GM23338 (cell line): ENCODE measurements around the gene ZNF184. TPM values are rescaled to one million over a fixed set of nuclear protein-coding genes. Genes with fewer than 3 reads are reported as not detected.

ENCODE experiments used
- ATAC-seq: fragments of 200-7000 bp; cut with Tn5 transposase; 3 replicates; pipeline ENCODE4 v1.9.1; 2020
- DNase-seq: peaks from one replicate; pipeline ENCODE4 v3.0.0-alpha.2; 2015; ENCODE audit warnings: low spot score
- H2AFZ ChIP-seq: fragments of 200-600 bp; sonication (generic); 2 replicates; pipeline ENCODE4 v1.8.0; 2016; ENCODE audit warnings: antibody characterized with exemption, mild to moderate bottlenecking, moderate library complexity
- H3F3A ChIP-seq: fragments of 200-600 bp; sonication (generic); replicated peaks from 2 replicates; pipeline ENCODE4 v1.8.0; 2017; ENCODE audit warnings: antibody characterized with exemption, mixed run types, low read depth
- H3K27ac ChIP-seq: fragments of 200-600 bp; sonication (generic); 2 replicates; pipeline ENCODE4 v1.6.1; 2016; ENCODE audit warnings: low read depth
- H3K27me3 ChIP-seq: fragments of 200-600 bp; sonication (generic); 2 replicates; pipeline ENCODE4 v1.8.0; 2016; ENCODE audit warnings: mild to moderate bottlenecking, mixed run types, moderate library complexity; ENCODE audit not compliant: insufficient read depth
- H3K36me3 ChIP-seq: fragments of 200-600 bp; sonication (generic); 2 replicates; pipeline ENCODE4 v1.8.0; 2016; ENCODE audit warnings: mild to moderate bottlenecking; ENCODE audit not compliant: insufficient read depth
- H3K4me1 ChIP-seq: fragments of 200-600 bp; sonication (generic); 2 replicates; pipeline ENCODE4 v1.8.0; 2016; ENCODE audit warnings: mild to moderate bottlenecking, moderate library complexity; ENCODE audit not compliant: insufficient read depth
- H3K4me2 ChIP-seq: fragments of 200-600 bp; sonication (generic); 2 replicates; pipeline ENCODE4 v1.7.1; 2017; ENCODE audit warnings: mixed run types
- H3K4me3 ChIP-seq: fragments of 200-600 bp; sonication (generic); 2 replicates; pipeline ENCODE4 v1.6.1; 2016; ENCODE audit warnings: mixed run types
- H3K79me2 ChIP-seq: fragments of 200-600 bp; sonication (generic); replicated peaks from 2 replicates; pipeline ENCODE4 v1.8.0; 2017; ENCODE audit warnings: mild to moderate bottlenecking; ENCODE audit not compliant: insufficient read depth
- H3K9me2 ChIP-seq: fragments of 200-600 bp; sonication (generic); 2 replicates; pipeline ENCODE4 v1.8.0; 2017; ENCODE audit not compliant: insufficient read depth
- H4K20me1 ChIP-seq: fragments of 200-600 bp; sonication (generic); replicated peaks from 2 replicates; pipeline ENCODE4 v1.8.0; 2017; ENCODE audit warnings: mild to moderate bottlenecking; ENCODE audit not compliant: insufficient read depth
- H3K27ac Mint-ChIP-seq: 2 replicates; pipeline ENCODE4 v1.8.0; 2020; ENCODE audit warnings: inconsistent platforms, mild to moderate bottlenecking, moderate library complexity, mixed read lengths
- H3K27me3 Mint-ChIP-seq: 3 replicates; pipeline ENCODE4 v1.8.0; 2022; ENCODE audit warnings: low read depth, mild to moderate bottlenecking, moderate library complexity, mixed read lengths, inconsistent platforms; ENCODE audit not compliant: insufficient read depth, poor library complexity
- H3K36me3 Mint-ChIP-seq: 3 replicates; pipeline ENCODE4 v1.8.0; 2021; ENCODE audit warnings: low read depth, mild to moderate bottlenecking, inconsistent platforms, moderate library complexity, mixed read lengths
- H3K4me1 Mint-ChIP-seq: 3 replicates; pipeline ENCODE4 v1.8.0; 2020; ENCODE audit warnings: mild to moderate bottlenecking, inconsistent platforms, mixed read lengths
- H3K4me3 Mint-ChIP-seq: 3 replicates; pipeline ENCODE4 v1.8.0; 2021; ENCODE audit warnings: moderate library complexity, mild to moderate bottlenecking, inconsistent platforms, mixed read lengths
- H3K9me3 Mint-ChIP-seq: 3 replicates; pipeline ENCODE4 v1.8.0; 2020; ENCODE audit warnings: moderate library complexity, mild to moderate bottlenecking, inconsistent platforms, mixed read lengths
- CTCF ChIP-seq, 2 experiments: fragments of 200-600 bp in 1 of 2; sonication (generic) in 1 of 2; conservative IDR thresholded peaks; 2 replicates each; pipeline versions ENCODE4 v1.5.1 to v1.6.1; 2016 to 2017; ENCODE audit warnings: antibody characterized with exemption in 2 of 2, low read depth in 2 of 2, mild to moderate bottlenecking in 2 of 2, moderate library complexity in 1 of 2
- EZH2phosphoT487 ChIP-seq: fragments of 200-600 bp; sonication (generic); IDR thresholded peaks from one replicate; pipeline ENCODE4 v1.8.1; 2018; ENCODE audit warnings: antibody characterized with exemption; ENCODE audit not compliant: unreplicated experiment
- JUNB ChIP-seq: IDR thresholded peaks from one replicate; pipeline ENCODE4 v1.6.1; 2016; ENCODE audit warnings: antibody characterized with exemption; ENCODE audit not compliant: unreplicated experiment
- POLR2AphosphoS5 ChIP-seq: IDR thresholded peaks from 2 replicates; pipeline ENCODE4 v1.6.1; 2016; ENCODE audit warnings: antibody characterized with exemption, low read depth
- STAT1 ChIP-seq: IDR thresholded peaks from one replicate; pipeline ENCODE4 v1.6.1; 2016; ENCODE audit warnings: antibody characterized with exemption; ENCODE audit not compliant: unreplicated experiment
- ZNF114 ChIP-seq: fragments of 250-450 bp; sonication (Bioruptor Pico); IDR thresholded peaks from 2 replicates; pipeline ENCODE4 v1.5.0; 2020; ENCODE audit warnings: mild to moderate bottlenecking, moderate library complexity
- ZNF331 ChIP-seq: fragments of 250-450 bp; sonication (Bioruptor Pico); IDR thresholded peaks from 2 replicates; pipeline ENCODE4 v1.5.0; 2020; ENCODE audit warnings: low read depth, mild to moderate bottlenecking, moderate library complexity
- polyA plus RNA-seq: library from polyadenylated mRNA; unstranded; fragments of >200 nt; fragmentation: Nextera tagmentation; extraction: Ambion mirVana; gene quantifications from 2 replicates; pipeline ENCODE4 v1.2.1, GENCODE V29; 2016
- total RNA-seq: library from RNA; depleted of rRNA; stranded (reverse); fragments of >200 nt; shearing (Covaris generic); gene quantifications from 2 replicates; pipeline ENCODE4 v1.2.3, GENCODE V29; 2014
- TF ChIP-seq, protein P1 (sequence below): IDR thresholded peaks from one replicate; pipeline ENCODE4 v1.6.1; 2018; ENCODE audit warnings: antibody characterized with exemption; ENCODE audit not compliant: unreplicated experiment

The ZNF184 gene
- total and polyA plus RNA-seq, 2 experiments from 2014 or later, result 6.0 to 10.6 TPM

DNA sequence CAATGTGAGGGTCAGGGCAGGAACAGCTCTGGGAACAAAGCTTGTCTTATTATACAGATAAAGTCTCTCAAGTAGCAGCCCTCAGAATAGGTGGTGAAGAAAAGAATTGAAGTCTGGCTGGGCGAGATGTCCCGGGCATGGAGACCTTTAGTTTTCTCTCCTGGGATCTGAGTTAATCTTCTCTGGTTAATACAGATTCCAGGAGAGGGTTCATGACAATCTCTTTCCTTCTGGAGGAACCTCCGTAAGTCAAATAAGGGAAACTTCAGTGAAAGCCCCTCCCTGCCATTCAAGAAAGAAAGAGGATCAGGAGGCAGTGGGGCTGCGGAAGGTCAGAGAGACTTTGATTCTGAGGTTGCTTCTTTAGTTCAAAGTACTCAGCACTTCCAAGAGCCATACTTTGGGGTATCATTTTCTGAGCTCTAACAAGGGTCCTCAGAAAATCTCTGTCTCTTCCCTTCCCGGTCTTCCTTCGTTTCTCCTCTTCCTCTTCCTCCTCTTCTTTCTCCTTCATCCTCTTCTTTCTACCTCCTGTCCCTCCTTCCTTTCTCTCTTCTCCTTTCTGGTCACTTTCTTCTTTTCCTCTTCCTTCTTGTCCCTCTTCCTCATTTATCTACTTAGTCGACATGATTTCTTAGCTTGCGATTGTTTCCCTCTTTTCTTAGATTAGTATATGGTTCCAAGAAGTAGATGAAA lies 4.6 kb upstream of the ZNF184 start:
- Histone ChIP-seq H3K79me2 (no peaks in the 10 kb centered on the region), H3K4me2 (peak overlapping the region; percentile 76), H3K36me3 (no peaks in the 10 kb centered on the region), H3F3A (peaks cover 1% of the 10 kb centered on the region; the same call in 1 of the 2 replicates), H3K4me1 (peaks cover 13% of the 10 kb centered on the region), H4K20me1 (no peaks in the 10 kb centered on the region), H2AFZ (peak overlapping the region; percentile 45), H3K27ac (no peak overlapping the region), H3K4me3 (peak overlapping the region; percentile 75), H3K9me2 (no peaks in the 10 kb centered on the region), H3K27me3 (peaks cover 20% of the 10 kb centered on the region)
- peaks cover 4% of the 10 kb centered on the region; the same call in 1 of the 3 replicates for H3K9me3 Mint-ChIP-seq
- H3K4me1 Mint-ChIP-seq, result peaks cover 16% of the 10 kb centered on the region
- no peak for TF ChIP-seq JUNB
- no peak for TF ChIP-seq POLR2AphosphoS5
- TF ChIP-seq CTCF (conservative IDR thresholded peaks at IDR 0.05; ENCODE audit: low read depth in 2 of 2), result no peak
- TF ChIP-seq EZH2phosphoT487, result no peak
- no peak for TF ChIP-seq STAT1
- no peak for TF ChIP-seq ZNF114 (CRISPR knock-in tag)
- no peak overlapping the region for H3K27ac Mint-ChIP-seq
- DNase-seq, result peak; percentile 20
- no peaks in the 10 kb centered on the region for H3K36me3 Mint-ChIP-seq
- ATAC-seq, result no peak
- no peak overlapping the region; the same call in 2 of the 3 replicates for H3K4me3 Mint-ChIP-seq
- peaks cover 11% of the 10 kb centered on the region for H3K27me3 Mint-ChIP-seq

- Histone ChIP-seq H3K4me1 (peaks cover 21% of the 10 kb centered on the region), H3K27me3 (peaks cover 20% of the 10 kb centered on the region), H3K4me2 (no peak overlapping the region), H3K9me2 (no peaks in the 10 kb centered on the region), H2AFZ (no peak overlapping the region), H3K79me2 (peaks cover 4% of the 10 kb centered on the region; the same call in 1 of the 2 replicates), H4K20me1 (no peaks in the 10 kb centered on the region), H3K27ac (no peak overlapping the region), H3K4me3 (no peak overlapping the region), H3K36me3 (no peaks in the 10 kb centered on the region), H3F3A (peaks cover 6% of the 10 kb centered on the region; the same call in 1 of the 2 replicates)
- Mint-ChIP-seq H3K4me3 (no peak overlapping the region), H3K27ac (no peak overlapping the region), H3K9me3 (peaks cover 4% of the 10 kb centered on the region; the same call in 1 of the 3 replicates), H3K4me1 (peaks cover 25% of the 10 kb centered on the region), H3K36me3 (no peaks in the 10 kb centered on the region), H3K27me3 (peaks cover 11% of the 10 kb centered on the region)
- ATAC-seq (no peak), DNase-seq (no peak)
- TF ChIP-seq ZNF331 (CRISPR knock-in tag) (no peak), STAT1 (no peak), ZNF114 (CRISPR knock-in tag) (no peak)
- TF ChIP-seq, protein P1, sequence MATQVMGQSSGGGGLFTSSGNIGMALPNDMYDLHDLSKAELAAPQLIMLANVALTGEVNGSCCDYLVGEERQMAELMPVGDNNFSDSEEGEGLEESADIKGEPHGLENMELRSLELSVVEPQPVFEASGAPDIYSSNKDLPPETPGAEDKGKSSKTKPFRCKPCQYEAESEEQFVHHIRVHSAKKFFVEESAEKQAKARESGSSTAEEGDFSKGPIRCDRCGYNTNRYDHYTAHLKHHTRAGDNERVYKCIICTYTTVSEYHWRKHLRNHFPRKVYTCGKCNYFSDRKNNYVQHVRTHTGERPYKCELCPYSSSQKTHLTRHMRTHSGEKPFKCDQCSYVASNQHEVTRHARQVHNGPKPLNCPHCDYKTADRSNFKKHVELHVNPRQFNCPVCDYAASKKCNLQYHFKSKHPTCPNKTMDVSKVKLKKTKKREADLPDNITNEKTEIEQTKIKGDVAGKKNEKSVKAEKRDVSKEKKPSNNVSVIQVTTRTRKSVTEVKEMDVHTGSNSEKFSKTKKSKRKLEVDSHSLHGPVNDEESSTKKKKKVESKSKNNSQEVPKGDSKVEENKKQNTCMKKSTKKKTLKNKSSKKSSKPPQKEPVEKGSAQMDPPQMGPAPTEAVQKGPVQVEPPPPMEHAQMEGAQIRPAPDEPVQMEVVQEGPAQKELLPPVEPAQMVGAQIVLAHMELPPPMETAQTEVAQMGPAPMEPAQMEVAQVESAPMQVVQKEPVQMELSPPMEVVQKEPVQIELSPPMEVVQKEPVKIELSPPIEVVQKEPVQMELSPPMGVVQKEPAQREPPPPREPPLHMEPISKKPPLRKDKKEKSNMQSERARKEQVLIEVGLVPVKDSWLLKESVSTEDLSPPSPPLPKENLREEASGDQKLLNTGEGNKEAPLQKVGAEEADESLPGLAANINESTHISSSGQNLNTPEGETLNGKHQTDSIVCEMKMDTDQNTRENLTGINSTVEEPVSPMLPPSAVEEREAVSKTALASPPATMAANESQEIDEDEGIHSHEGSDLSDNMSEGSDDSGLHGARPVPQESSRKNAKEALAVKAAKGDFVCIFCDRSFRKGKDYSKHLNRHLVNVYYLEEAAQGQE, result no peak
Measured at GRCh38 chr6:27476090-27476489, 3.2 kb upstream of the ZNF184 start.
